GM12864 (cell line): Measurements from ENCODE around the gene NUP93.
"Not testable (repeated sequence)": the region's sequence is repeated elsewhere in the genome, so short reads cannot be mapped to it uniquely, and the experiment has no call there.

Experiments
- DNase-seq: peaks from one replicate; pipeline ENCODE4 v3.0.0-alpha.2; 2011; ENCODE audit warnings: low read depth
- H3K4me3 ChIP-seq: 2 replicates; pipeline ENCODE4 v1.5.1; 2011; ENCODE audit warnings: mild to moderate bottlenecking, low read depth, low read length, control low read depth
- TF ChIP-seq, protein P1 (sequence below): IDR thresholded peaks from 2 replicates; pipeline ENCODE4 v1.5.1; 2011; ENCODE audit warnings: low read depth, mild to moderate bottlenecking, moderate library complexity, low read length, control low read depth, inconsistent platforms; ENCODE audit errors: missing control alignments

NUP93 gene

DNA sequence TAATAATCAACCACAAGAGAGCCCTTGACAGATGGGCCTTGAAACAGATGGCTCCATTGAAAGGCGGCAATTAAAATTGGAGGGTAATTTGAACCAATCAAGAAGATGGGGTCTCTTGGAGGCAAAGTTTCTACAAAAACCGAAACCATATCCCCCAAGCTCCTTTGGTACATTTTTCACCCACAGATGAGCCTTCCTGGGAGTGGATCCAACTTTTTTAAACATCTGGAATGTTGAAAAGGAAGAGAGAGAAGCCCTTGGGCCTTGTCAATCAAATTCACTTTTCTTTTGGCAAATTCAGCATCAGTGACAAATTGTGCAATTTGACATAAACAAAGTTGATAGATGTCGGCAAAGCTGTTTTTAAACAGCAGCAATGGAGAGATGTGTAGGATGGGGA, 13.2 kb upstream of the NUP93 start:
- TF ChIP-seq, protein P1, sequence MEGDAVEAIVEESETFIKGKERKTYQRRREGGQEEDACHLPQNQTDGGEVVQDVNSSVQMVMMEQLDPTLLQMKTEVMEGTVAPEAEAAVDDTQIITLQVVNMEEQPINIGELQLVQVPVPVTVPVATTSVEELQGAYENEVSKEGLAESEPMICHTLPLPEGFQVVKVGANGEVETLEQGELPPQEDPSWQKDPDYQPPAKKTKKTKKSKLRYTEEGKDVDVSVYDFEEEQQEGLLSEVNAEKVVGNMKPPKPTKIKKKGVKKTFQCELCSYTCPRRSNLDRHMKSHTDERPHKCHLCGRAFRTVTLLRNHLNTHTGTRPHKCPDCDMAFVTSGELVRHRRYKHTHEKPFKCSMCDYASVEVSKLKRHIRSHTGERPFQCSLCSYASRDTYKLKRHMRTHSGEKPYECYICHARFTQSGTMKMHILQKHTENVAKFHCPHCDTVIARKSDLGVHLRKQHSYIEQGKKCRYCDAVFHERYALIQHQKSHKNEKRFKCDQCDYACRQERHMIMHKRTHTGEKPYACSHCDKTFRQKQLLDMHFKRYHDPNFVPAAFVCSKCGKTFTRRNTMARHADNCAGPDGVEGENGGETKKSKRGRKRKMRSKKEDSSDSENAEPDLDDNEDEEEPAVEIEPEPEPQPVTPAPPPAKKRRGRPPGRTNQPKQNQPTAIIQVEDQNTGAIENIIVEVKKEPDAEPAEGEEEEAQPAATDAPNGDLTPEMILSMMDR = no peak
- H3K4me3 ChIP-seq = no peak overlapping the region
- DNase-seq = no peak

DNA sequence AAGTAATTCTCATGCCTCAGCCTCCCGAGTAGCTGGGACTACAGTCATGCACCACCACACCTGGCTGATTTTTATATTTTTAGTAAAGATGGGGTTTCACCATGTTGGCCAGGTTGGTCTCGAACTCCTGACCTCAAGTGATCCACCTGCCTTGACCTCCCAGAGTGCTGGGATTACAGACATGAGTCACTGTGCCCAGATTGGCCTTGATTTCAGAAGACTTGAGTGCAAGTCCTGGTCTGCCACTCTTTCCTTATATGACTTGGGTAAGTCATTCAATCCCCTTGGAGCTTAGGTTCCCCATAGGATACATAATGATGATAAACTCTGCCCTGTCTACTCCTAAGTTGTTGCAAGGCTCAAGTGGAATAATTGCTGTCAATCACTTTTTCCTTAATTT, 12.4 kb upstream of the NUP93 start:
- not testable (repeated sequence) for H3K4me3 ChIP-seq, DNase-seq

DNA sequence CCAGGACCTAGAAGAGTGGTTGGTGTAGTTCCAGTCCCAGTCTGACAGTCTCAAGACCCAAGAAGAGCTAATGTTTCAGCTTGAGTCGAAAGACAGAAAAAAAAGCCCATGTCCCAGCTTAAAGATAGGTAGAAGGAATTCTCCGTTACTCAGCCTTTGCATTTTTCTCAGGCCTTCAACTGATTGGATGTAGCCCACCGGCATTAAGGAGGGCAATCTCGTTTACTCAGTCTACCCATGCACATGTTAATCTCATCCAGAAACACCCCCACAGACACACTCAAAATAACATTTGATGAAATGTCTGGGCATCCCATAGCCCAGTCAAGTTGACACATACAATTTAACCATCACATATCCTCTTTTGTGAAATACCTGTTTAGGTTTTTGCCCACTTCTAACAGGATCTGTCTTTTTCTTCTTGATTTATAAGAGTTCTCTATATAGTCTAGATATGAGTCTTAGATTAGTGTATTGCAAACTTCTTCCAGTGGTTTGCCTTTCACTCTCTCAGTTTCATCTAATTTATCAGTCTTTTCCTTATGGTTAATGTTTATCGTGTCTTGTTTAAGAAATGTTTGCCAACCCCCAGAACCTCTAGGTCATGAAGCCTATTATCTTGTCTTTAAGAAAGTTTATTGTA, 7.6 kb upstream of the NUP93 start:
- no peak overlapping the region for H3K4me3 ChIP-seq
- DNase-seq = no peak
- TF ChIP-seq, protein P1 = no peak

DNA sequence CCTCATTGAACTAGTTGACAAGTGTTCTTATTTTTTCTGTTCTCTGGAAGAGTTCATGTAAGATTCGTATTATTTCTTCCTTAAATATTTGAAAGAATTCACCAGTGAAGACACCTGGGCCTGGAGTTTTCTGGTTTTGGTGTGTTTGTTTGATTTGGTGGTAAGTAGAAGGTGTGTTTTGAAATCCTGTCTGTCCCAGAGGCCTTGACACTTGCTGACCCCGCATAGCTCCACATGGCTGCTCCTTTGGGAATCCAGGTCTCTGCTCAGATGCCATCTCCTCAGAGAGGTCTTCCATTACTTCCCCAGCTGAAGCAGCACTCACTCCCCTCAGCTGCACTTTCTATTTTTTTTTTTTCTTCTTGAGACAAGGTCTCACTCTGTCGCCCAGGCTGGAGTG, 5.7 kb upstream of the NUP93 start:
- no peak for DNase-seq
- no peak overlapping the region for H3K4me3 ChIP-seq
- TF ChIP-seq, protein P1 = no peak

DNA sequence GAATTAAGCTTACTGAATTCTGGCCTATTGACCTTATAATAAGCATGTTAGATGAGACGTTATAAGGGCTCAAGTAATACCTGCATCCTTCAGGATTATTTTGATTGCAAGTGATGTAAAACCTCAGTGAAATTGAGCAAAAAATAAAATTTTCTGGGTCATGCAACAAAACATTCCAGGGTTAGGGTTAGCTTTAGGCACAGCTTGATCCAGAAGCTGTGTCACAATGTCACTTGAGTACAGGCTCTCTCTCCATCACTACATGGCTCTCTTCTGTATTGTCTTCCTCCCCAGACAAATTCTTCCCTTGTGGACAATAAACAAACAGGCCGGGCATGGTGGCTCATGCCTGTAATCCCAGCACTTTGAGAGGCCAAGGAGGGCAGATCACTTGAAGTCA, 3.6 kb upstream of the NUP93 start:
- DNase-seq = no peak
- H3K4me3 ChIP-seq = no peak overlapping the region
- TF ChIP-seq, protein P1 = no peak

DNA sequence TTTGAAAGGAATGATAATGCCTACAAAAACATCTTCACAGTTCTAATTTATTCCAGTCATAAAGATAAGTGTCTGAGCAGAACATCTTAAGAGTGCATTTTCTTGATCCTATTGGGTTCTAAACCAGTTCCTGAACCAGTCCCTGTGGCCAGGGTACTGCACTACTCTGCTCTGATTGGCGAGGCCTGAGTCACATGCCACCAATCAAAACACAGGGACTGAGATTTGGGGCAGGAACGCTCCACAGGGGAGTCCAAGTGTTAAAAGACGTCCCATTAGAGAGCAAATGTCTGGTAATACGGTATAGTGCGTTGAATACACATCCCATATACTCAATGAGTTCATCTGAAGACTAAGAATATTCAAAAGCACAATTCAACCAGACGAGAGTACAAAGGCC, 3.0 kb upstream of the NUP93 start:
- H3K4me3 ChIP-seq = no peak overlapping the region
- TF ChIP-seq, protein P1 = no peak
- no peak for DNase-seq

DNA sequence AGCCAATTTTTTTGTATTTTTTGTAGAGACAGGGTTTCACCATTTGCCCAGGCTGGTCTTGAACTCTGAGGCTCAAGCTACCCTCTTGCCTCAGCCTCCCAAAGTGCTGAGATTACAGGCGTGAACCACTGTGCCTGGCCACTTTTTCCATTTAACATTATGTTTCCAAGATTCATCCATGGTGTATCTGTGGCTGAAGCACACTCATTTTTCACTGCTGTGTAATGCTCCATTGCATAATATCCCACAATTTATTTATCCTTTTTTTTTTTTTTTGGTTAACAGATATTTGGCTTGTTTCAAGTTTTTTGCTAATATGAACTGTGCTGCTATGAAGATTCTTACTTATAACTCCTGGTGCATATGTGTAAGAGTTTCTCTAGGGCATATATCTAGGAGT, 1.9 kb upstream of the NUP93 start:
- H3K4me3 ChIP-seq = no peak overlapping the region
- DNase-seq = no peak

More for the DNA sequence above, 1.9 kb upstream of the NUP93 start:
- TF ChIP-seq, protein P1 = no peak
